GM12878 (cell line): ENCODE measurements around the gene LRP1B.

Experiments
- BACH1 ChIP-seq: fragments of 450-650 bp; IDR thresholded peaks from 2 replicates; pipeline ENCODE4 v1.6.1; 2017; ENCODE audit warnings: mild to moderate bottlenecking, borderline replicate concordance
- CBX5 ChIP-seq: sonication (generic); IDR thresholded peaks from 2 replicates; pipeline ENCODE4 v1.6.1; 2016; ENCODE audit warnings: low read depth, moderate library complexity, mild to moderate bottlenecking, inconsistent platforms
- EGR1 ChIP-seq, 2 experiments: IDR thresholded peaks; 1 replicate in 1 of 2; 2 replicates in 1 of 2; pipeline ENCODE4 v1.6.1; 2011 to 2012; ENCODE audit warnings: low read depth in 2 of 2, low read length in 2 of 2, borderline replicate concordance in 1 of 2, mild to moderate bottlenecking in 1 of 2, moderate library complexity in 1 of 2
- EP300 ChIP-seq, 2 experiments: fragments of 150-350 bp in 1 of 2; IDR thresholded peaks; 2 replicates each; pipeline ENCODE4 v1.6.1; 2011 to 2012; ENCODE audit warnings: low read depth in 2 of 2, low read length in 2 of 2, borderline replicate concordance in 1 of 2, improper control_type of control experiment in 1 of 2, inconsistent platforms in 1 of 2; ENCODE audit not compliant: control insufficient read depth in 1 of 2
- EZH2 ChIP-seq: IDR thresholded peaks from 2 replicates; pipeline ENCODE4 v1.6.1; 2012; ENCODE audit warnings: low read depth, mild to moderate bottlenecking, control low read depth, inconsistent platforms, low read length, borderline replicate concordance; ENCODE audit not compliant: control insufficient read depth
- POLR2AphosphoS5 ChIP-seq: IDR thresholded peaks from 2 replicates; pipeline ENCODE4 v1.6.1; 2011; ENCODE audit warnings: mild to moderate bottlenecking, low read length, inconsistent platforms
- TF ChIP-seq, protein P1 (sequence below), 3 experiments: IDR thresholded peaks in 2 of 3; conservative IDR thresholded peaks in 1 of 3; 2 replicates each; pipeline ENCODE4 v1.5.1; 2011; ENCODE audit warnings: low read depth in 3 of 3, low read length in 3 of 3, mild to moderate bottlenecking in 3 of 3, control low read depth in 2 of 3, moderate library complexity in 2 of 3, inconsistent platforms in 1 of 3, mixed read lengths in 1 of 3; ENCODE audit not compliant: control insufficient read depth in 2 of 3, insufficient read depth in 1 of 3; ENCODE audit errors: extremely low read depth in 1 of 3

DNA sequence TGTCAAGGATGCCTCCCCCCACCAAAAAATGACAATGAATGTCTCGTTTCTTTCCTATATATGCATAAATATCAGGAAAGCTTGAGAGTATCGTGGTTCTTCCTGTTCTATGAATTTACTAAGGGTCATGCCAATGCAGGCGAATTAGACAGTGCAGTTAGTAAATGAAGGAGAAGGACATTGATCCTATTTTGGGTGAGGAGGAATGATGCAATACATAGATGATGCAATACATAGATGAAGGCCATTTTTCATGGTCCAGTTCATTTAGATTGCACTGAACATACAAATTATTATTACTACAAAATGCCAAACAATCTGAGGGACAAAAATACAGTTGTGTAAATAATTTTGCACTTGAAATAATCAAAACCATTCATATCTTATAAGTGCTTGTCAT lies 1265.0 kb downstream of the LRP1B start:
- TF ChIP-seq EGR1 (IDR thresholded peaks at IDR 0.05; ENCODE audit: borderline replicate concordance in 1 of 2, low read depth in 2 of 2, low read length in 2 of 2): no peak
- TF ChIP-seq EP300 (IDR thresholded peaks at IDR 0.05; ENCODE audit: borderline replicate concordance in 1 of 2, control insufficient read depth in 1 of 2, low read depth in 2 of 2, low read length in 2 of 2): no peak
- TF ChIP-seq CBX5: no peak
- TF ChIP-seq, protein P1, sequence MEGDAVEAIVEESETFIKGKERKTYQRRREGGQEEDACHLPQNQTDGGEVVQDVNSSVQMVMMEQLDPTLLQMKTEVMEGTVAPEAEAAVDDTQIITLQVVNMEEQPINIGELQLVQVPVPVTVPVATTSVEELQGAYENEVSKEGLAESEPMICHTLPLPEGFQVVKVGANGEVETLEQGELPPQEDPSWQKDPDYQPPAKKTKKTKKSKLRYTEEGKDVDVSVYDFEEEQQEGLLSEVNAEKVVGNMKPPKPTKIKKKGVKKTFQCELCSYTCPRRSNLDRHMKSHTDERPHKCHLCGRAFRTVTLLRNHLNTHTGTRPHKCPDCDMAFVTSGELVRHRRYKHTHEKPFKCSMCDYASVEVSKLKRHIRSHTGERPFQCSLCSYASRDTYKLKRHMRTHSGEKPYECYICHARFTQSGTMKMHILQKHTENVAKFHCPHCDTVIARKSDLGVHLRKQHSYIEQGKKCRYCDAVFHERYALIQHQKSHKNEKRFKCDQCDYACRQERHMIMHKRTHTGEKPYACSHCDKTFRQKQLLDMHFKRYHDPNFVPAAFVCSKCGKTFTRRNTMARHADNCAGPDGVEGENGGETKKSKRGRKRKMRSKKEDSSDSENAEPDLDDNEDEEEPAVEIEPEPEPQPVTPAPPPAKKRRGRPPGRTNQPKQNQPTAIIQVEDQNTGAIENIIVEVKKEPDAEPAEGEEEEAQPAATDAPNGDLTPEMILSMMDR (IDR thresholded peaks at IDR 0.05 in 2 of 3, conservative IDR thresholded peaks at IDR 0.05 in 1 of 3; ENCODE audit: control insufficient read depth in 2 of 3, extremely low read depth in 1 of 3, insufficient read depth in 1 of 3, low read depth in 3 of 3, low read length in 3 of 3): no peak
- no peak for TF ChIP-seq BACH1
- TF ChIP-seq EZH2: no peak
- TF ChIP-seq POLR2AphosphoS5: no peak
